Progenitor cell of endocrine pancreas (in vitro differentiated cells): Measurements from ENCODE around the gene CRHR2. TPM values are rescaled to one million over a fixed set of nuclear protein-coding genes. Genes with fewer than 3 reads are reported as not detected.
"Not testable (repeated sequence)": the region's sequence is repeated elsewhere in the genome, so short reads cannot be mapped to it uniquely, and the experiment has no call there.

Experiments used
- DNase-seq: peaks from one replicate; pipeline ENCODE4 v3.0.0; 2021; ENCODE audit warnings: low spot score; ENCODE audit not compliant: unreplicated experiment
- H3K27ac Mint-ChIP-seq: 2 replicates; pipeline ENCODE4 v1.8.0; 2021; ENCODE audit warnings: mild to moderate bottlenecking, moderate library complexity, mixed read lengths
- H3K27me3 Mint-ChIP-seq: 2 replicates; pipeline ENCODE4 v1.8.0; 2021; ENCODE audit warnings: mixed read lengths
- H3K36me3 Mint-ChIP-seq: 2 replicates; pipeline ENCODE4 v1.8.0; 2022; ENCODE audit warnings: mixed read lengths; ENCODE audit not compliant: insufficient read depth
- H3K4me1 Mint-ChIP-seq: 2 replicates; pipeline ENCODE4 v1.8.0; 2021; ENCODE audit warnings: low read depth, mixed read lengths
- H3K4me3 Mint-ChIP-seq: 2 replicates; pipeline ENCODE4 v1.8.0; 2021; ENCODE audit warnings: low read depth, mild to moderate bottlenecking, moderate library complexity, mixed read lengths
- H3K9me3 Mint-ChIP-seq: 2 replicates; pipeline ENCODE4 v1.8.0; 2021; ENCODE audit warnings: low read depth, mixed read lengths
- total RNA-seq: library from RNA; stranded (reverse); gene quantifications from 2 replicates; pipeline ENCODE4 v1.2.1, GENCODE V29; 2021
- TF ChIP-seq, protein P1 (sequence below): fragments of 200-600 bp; sonication (generic); IDR thresholded peaks from one replicate; pipeline ENCODE4 v1.5.0; 2021; ENCODE audit warnings: antibody characterized with exemption, mild to moderate bottlenecking; ENCODE audit not compliant: unreplicated experiment

CRHR2 gene
- total RNA-seq, 1 donor from 2014 or later: not detected

- Mint-ChIP-seq H3K9me3 (peaks cover 19% of the 10 kb centered on the region), H3K36me3 (peaks cover 18% of the 10 kb centered on the region), H3K4me1 (no peaks in the 10 kb centered on the region), H3K4me3 (no peak overlapping the region), H3K27ac (no peak overlapping the region), H3K27me3 (peaks cover 8% of the 10 kb centered on the region)
- TF ChIP-seq, protein P1, sequence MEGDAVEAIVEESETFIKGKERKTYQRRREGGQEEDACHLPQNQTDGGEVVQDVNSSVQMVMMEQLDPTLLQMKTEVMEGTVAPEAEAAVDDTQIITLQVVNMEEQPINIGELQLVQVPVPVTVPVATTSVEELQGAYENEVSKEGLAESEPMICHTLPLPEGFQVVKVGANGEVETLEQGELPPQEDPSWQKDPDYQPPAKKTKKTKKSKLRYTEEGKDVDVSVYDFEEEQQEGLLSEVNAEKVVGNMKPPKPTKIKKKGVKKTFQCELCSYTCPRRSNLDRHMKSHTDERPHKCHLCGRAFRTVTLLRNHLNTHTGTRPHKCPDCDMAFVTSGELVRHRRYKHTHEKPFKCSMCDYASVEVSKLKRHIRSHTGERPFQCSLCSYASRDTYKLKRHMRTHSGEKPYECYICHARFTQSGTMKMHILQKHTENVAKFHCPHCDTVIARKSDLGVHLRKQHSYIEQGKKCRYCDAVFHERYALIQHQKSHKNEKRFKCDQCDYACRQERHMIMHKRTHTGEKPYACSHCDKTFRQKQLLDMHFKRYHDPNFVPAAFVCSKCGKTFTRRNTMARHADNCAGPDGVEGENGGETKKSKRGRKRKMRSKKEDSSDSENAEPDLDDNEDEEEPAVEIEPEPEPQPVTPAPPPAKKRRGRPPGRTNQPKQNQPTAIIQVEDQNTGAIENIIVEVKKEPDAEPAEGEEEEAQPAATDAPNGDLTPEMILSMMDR: no peak
- no peak for DNase-seq
Measured at GRCh38 chr7:30722187-30722586, 39.9 kb upstream of the CRHR2 start.

- peaks cover 8% of the 10 kb centered on the region for H3K27me3 Mint-ChIP-seq
- no peaks in the 10 kb centered on the region for H3K4me1 Mint-ChIP-seq
- no peak overlapping the region for H3K4me3 Mint-ChIP-seq
Measured at GRCh38 chr7:30721211-30721610, 39.0 kb upstream of the CRHR2 start.

GRCh38 chr7:30719434-30719833, 37.2 kb upstream of the CRHR2 start:
- peaks cover 24% of the 10 kb centered on the region for H3K9me3 Mint-ChIP-seq
- not testable (repeated sequence) for H3K27me3 Mint-ChIP-seq, H3K4me1 Mint-ChIP-seq, H3K27ac Mint-ChIP-seq, DNase-seq, H3K4me3 Mint-ChIP-seq
- H3K36me3 Mint-ChIP-seq: peaks cover 19% of the 10 kb centered on the region

More at GRCh38 chr7:30721211-30721610, 39.0 kb upstream of the CRHR2 start:
- DNase-seq: no peak
- Mint-ChIP-seq H3K36me3 (peaks cover 18% of the 10 kb centered on the region), H3K27ac (no peak overlapping the region), H3K9me3 (peaks cover 24% of the 10 kb centered on the region)
- TF ChIP-seq, protein P1: no peak

GRCh38 chr7:30717181-30717580, 34.9 kb upstream of the CRHR2 start:
- H3K9me3 Mint-ChIP-seq: peaks cover 24% of the 10 kb centered on the region

GRCh38 chr7:30714129-30714528, 31.9 kb upstream of the CRHR2 start:
- TF ChIP-seq, protein P1: no peak
- H3K4me1 Mint-ChIP-seq: peaks cover 1% of the 10 kb centered on the region
- peaks cover 10% of the 10 kb centered on the region for H3K36me3 Mint-ChIP-seq
- H3K27ac Mint-ChIP-seq: no peak overlapping the region
- H3K4me3 Mint-ChIP-seq: no peak overlapping the region
- no peak for DNase-seq
- H3K9me3 Mint-ChIP-seq: peaks cover 17% of the 10 kb centered on the region
- H3K27me3 Mint-ChIP-seq: no peaks in the 10 kb centered on the region

More at GRCh38 chr7:30717181-30717580, 34.9 kb upstream of the CRHR2 start:
- no peak for DNase-seq
- Mint-ChIP-seq H3K27me3 (no peaks in the 10 kb centered on the region), H3K36me3 (peaks cover 19% of the 10 kb centered on the region), H3K27ac (no peak overlapping the region), H3K4me1 (no peaks in the 10 kb centered on the region), H3K4me3 (no peak overlapping the region)
- TF ChIP-seq, protein P1: no peak

DNA sequence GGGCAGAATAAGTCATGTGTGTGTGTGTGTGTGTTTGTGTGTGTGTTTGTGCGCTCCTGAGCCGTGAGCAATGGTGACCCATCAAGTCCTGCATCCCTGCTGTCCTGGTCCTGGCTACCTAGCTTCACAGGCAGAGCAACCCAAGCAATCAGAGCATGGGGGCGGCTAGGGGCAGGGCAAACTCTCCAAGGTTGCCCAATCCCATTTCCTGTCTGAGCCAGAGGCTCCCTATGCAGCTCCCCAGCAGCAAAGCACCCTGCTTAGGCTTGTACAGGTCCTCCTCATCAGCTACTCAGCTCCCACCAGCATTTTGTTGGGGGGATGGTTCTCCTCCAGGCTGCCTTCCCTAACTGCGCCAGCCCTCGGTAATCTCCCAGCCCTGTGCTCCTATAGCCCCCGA, 31.1 kb upstream of the CRHR2 start:
- Mint-ChIP-seq H3K36me3 (peaks cover 6% of the 10 kb centered on the region), H3K27ac (no peak overlapping the region), H3K4me3 (no peak overlapping the region), H3K9me3 (peaks cover 13% of the 10 kb centered on the region), H3K4me1 (peaks cover 1% of the 10 kb centered on the region), H3K27me3 (no peaks in the 10 kb centered on the region)
- TF ChIP-seq, protein P1: no peak
- no peak for DNase-seq
